Trophoblast cell (in vitro differentiated cells and primary cell): ENCODE data around the gene CPEB3.

Experiments
- DNase-seq, 2 donors: peaks; one replicate each; pipeline ENCODE4 v3.0.0-alpha.2; 2016
- H2AFZ ChIP-seq: 2 replicates; pipeline ENCODE4 v1.6.1; 2013; ENCODE audit warnings: low read length, moderate library complexity, mild to moderate bottlenecking; ENCODE audit not compliant: insufficient read depth, poor library complexity
- H2AK5ac ChIP-seq: 2 replicates; pipeline ENCODE4 v1.6.1; 2013; ENCODE audit warnings: mild to moderate bottlenecking, low read length
- H2BK120ac ChIP-seq: 2 replicates; pipeline ENCODE4 v1.6.1; 2013; ENCODE audit warnings: low read length, mild to moderate bottlenecking, moderate library complexity; ENCODE audit not compliant: insufficient read depth, poor library complexity
- H2BK12ac ChIP-seq: 2 replicates; pipeline ENCODE4 v1.6.1; 2013; ENCODE audit warnings: mild to moderate bottlenecking, low read length, moderate library complexity
- H2BK5ac ChIP-seq: 2 replicates; pipeline ENCODE4 v1.6.1; 2013; ENCODE audit warnings: low read length, low read depth, moderate library complexity, mild to moderate bottlenecking; ENCODE audit not compliant: poor library complexity
- H3K14ac ChIP-seq: 2 replicates; pipeline ENCODE4 v1.6.1; 2013; ENCODE audit warnings: mild to moderate bottlenecking, low read length
- H3K18ac ChIP-seq: 2 replicates; pipeline ENCODE4 v1.6.1; 2013; ENCODE audit warnings: mild to moderate bottlenecking, low read length
- H3K23ac ChIP-seq: 2 replicates; pipeline ENCODE4 v1.6.1; 2013; ENCODE audit warnings: low read length
- H3K27ac ChIP-seq: 2 replicates; pipeline ENCODE4 v1.5.1; 2013; ENCODE audit warnings: low read depth, mild to moderate bottlenecking, inconsistent platforms, low read length, moderate library complexity
- H3K27me3 ChIP-seq: 2 replicates; pipeline ENCODE4 v1.6.1; 2013; ENCODE audit warnings: inconsistent platforms, mild to moderate bottlenecking, low read length, moderate library complexity; ENCODE audit not compliant: insufficient read depth
- H3K36me3 ChIP-seq, 2 experiments: 1 replicate in 1 of 2; 2 replicates in 1 of 2; pipeline ENCODE4 v1.6.1; 2013; ENCODE audit warnings: low read length in 2 of 2, mild to moderate bottlenecking in 2 of 2, moderate library complexity in 1 of 2; ENCODE audit not compliant: insufficient read depth in 2 of 2, control insufficient read depth in 1 of 2
- H3K4ac ChIP-seq: 2 replicates; pipeline ENCODE4 v1.6.1; 2013; ENCODE audit warnings: low read depth, mild to moderate bottlenecking, low read length, moderate library complexity
- H3K4me1 ChIP-seq, 2 experiments: 1 replicate in 1 of 2; 2 replicates in 1 of 2; pipeline ENCODE4 v1.6.1; 2013; ENCODE audit warnings: low read length in 2 of 2, mild to moderate bottlenecking in 2 of 2, moderate library complexity in 1 of 2; ENCODE audit not compliant: insufficient read depth in 2 of 2, control insufficient read depth in 1 of 2
- H3K4me2 ChIP-seq: 2 replicates; pipeline ENCODE4 v1.6.1; 2013; ENCODE audit warnings: inconsistent platforms, mild to moderate bottlenecking, low read length, moderate library complexity
- H3K4me3 ChIP-seq: 2 replicates; pipeline ENCODE4 v1.5.1; 2013; ENCODE audit warnings: mild to moderate bottlenecking, low read depth, low read length, inconsistent platforms
- H3K79me1 ChIP-seq: one replicate; pipeline ENCODE4 v1.6.1; 2013; ENCODE audit warnings: low read length
- H3K79me2 ChIP-seq: 2 replicates; pipeline ENCODE4 v1.6.1; 2013; ENCODE audit warnings: low read length, mild to moderate bottlenecking; ENCODE audit not compliant: control insufficient read depth, insufficient read depth, poor library complexity
- H3K9ac ChIP-seq: 2 replicates; pipeline ENCODE4 v1.6.1; 2013; ENCODE audit warnings: mild to moderate bottlenecking, low read length
- H3K9me3 ChIP-seq: 2 replicates; pipeline ENCODE4 v1.6.1; 2013; ENCODE audit warnings: low read depth, mild to moderate bottlenecking, control low read depth, inconsistent platforms, low read length; ENCODE audit not compliant: insufficient read depth
- H4K12ac ChIP-seq: 2 replicates; pipeline ENCODE4 v1.6.1; 2013; ENCODE audit warnings: low read depth, mild to moderate bottlenecking, low read length, moderate library complexity
- H4K8ac ChIP-seq: 2 replicates; pipeline ENCODE4 v1.6.1; 2013; ENCODE audit warnings: low read depth, mild to moderate bottlenecking, low read length, moderate library complexity
- H4K91ac ChIP-seq: one replicate; pipeline ENCODE4 v1.6.1; 2013; ENCODE audit warnings: low read depth, mild to moderate bottlenecking, low read length, moderate library complexity
- WGBS: extraction: QIAGEN DNeasy Blood & Tissue Kit; methylation state at CpG from one replicate; pipeline ENCODE4 v1.1.7; 2013; ENCODE audit warnings: missing lambda C conversion rate; ENCODE audit not compliant: insufficient read length, insufficient coverage; ENCODE audit errors: extremely low coverage; 5-methylcytosine and 5-hydroxymethylcytosine counted together

Gene CPEB3

DNA sequence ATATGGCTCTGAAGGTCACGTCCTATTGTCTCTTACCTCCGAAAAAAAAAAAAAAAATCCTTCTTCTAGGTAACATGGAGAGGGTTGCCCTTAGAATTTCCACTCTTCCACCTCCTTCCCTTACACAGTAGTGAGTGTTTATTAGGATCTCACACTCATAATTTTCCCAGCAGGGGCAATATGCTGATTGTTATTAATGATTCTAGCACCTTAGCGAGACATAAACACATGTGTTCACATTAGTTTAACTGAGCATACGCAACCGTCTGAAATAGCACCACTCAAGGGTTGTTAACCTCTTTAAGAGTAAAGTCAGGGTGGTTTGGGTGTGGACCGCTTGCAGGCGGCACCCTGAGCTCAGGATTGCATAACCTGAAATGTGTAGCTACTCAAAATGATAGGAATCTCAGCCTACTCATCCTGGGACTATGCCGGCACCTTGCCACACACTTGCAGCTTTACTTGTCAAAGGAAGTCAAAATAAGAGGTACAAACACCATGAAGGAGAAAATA, 52.2 kb downstream of the CPEB3 start:
- Histone ChIP-seq H3K9ac (no peak overlapping the region), H2BK5ac (no peak overlapping the region), H3K23ac (no peak overlapping the region), H3K4me1 (peaks cover 5 to 7% of the 10 kb centered on the region in 2 experiments), H4K91ac (no peak overlapping the region), H3K27me3 (peaks cover 7% of the 10 kb centered on the region), H3K27ac (no peak overlapping the region), H2AK5ac (no peak overlapping the region), H3K36me3 (no peaks in the 10 kb centered on the region), H3K9me3 (no peaks in the 10 kb centered on the region), H3K4me2 (no peak overlapping the region), H3K18ac (no peak overlapping the region), H3K79me1 (peaks cover 6% of the 10 kb centered on the region), H4K12ac (no peak overlapping the region), H3K14ac (no peak overlapping the region), H3K4me3 (no peak overlapping the region), H2BK12ac (no peak overlapping the region), H3K79me2 (peaks cover 1% of the 10 kb centered on the region), H2BK120ac (no peak overlapping the region), H4K8ac (no peak overlapping the region), H3K4ac (no peak overlapping the region), H2AFZ (no peak overlapping the region)
- DNase-seq: peak; percentile 87 to 94
- no CpG with 5 or more reads among the region's 8 CpGs for WGBS

DNA sequence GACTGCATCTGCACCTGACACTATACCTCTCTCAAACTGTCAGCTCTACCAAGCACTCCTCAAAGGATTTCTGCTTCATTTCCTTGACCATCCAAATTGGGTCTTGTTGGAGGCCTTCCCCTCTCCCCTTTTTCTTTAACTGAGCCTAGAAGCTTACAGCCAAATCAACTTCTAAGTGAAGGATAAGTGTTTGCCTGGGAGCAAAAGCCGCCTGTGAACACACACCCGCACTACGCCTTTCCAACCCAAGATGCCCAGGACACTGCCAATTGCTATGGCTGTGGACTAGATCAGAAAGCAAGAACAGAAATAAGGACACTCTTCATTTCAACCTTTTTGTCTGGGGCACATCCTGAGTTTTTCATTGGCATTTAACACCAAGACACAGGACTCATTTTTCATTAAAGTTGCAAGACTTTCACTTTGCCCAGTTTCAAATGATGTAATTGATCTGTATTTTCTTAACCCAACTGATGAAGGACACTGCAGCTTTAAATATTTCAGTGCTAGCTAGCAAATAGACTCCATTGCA, 52.8 kb downstream of the CPEB3 start:
- DNase-seq: no peak
- no peak overlapping the region for H2BK12ac ChIP-seq
- peaks cover 6% of the 10 kb centered on the region for H3K79me1 ChIP-seq
- no peak overlapping the region for H3K9ac ChIP-seq
- H2BK120ac ChIP-seq: no peak overlapping the region
- no peak overlapping the region for H2AFZ ChIP-seq
- no peak overlapping the region for H3K23ac ChIP-seq
- peaks cover 7% of the 10 kb centered on the region for H3K27me3 ChIP-seq
- no peak overlapping the region for H3K18ac ChIP-seq
- H3K9me3 ChIP-seq: no peaks in the 10 kb centered on the region
- no peak overlapping the region for H4K12ac ChIP-seq
- H3K27ac ChIP-seq: no peak overlapping the region
- H3K4me2 ChIP-seq: no peak overlapping the region
- H3K4ac ChIP-seq: no peak overlapping the region
- H3K79me2 ChIP-seq: peaks cover 1% of the 10 kb centered on the region
- no peak overlapping the region for H4K8ac ChIP-seq
- no CpG with 5 or more reads among the region's 3 CpGs for WGBS
- no peak overlapping the region for H3K4me3 ChIP-seq
- H3K4me1 ChIP-seq: peaks cover 5 to 7% of the 10 kb centered on the region in 2 experiments
- no peak overlapping the region for H2AK5ac ChIP-seq
- no peaks in the 10 kb centered on the region for H3K36me3 ChIP-seq
- H2BK5ac ChIP-seq: no peak overlapping the region
- H4K91ac ChIP-seq: no peak overlapping the region
- no peak overlapping the region for H3K14ac ChIP-seq

DNA sequence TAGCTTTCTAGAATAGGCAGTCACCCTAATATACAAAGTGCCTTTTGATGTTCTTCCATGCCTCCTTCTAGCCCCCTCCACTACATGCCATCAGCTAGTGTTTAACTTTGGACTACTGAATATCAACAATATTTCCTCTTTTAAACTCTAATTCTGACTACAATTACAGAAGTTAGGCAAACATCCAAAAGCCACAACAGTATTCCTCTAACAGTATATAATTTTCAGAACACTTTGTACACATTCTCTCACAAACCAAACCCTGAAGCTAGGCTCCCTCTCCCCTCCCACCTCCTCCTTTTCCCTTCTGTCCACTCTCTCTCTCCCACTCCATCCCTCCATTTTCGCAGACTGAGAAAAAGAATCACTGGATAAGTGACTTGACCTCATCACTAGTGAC, 59.7 kb downstream of the CPEB3 start:
- no peak overlapping the region for H4K8ac ChIP-seq
- no peaks in the 10 kb centered on the region for H3K9me3 ChIP-seq
- H3K79me2 ChIP-seq: no peaks in the 10 kb centered on the region
- no CpG with 5 or more reads among the region's 1 CpG for WGBS
- H3K4me2 ChIP-seq: no peak overlapping the region
- no peak overlapping the region for H3K9ac ChIP-seq
- H3K14ac ChIP-seq: no peak overlapping the region
- H2BK5ac ChIP-seq: no peak overlapping the region
- H2BK120ac ChIP-seq: no peak overlapping the region
- no peaks in the 10 kb centered on the region for H3K4me1 ChIP-seq
- H2AK5ac ChIP-seq: no peak overlapping the region
- no peak for DNase-seq
- H4K91ac ChIP-seq: no peak overlapping the region
- H3K36me3 ChIP-seq: peaks cover 0 to 1% of the 10 kb centered on the region in 2 experiments
- no peak overlapping the region for H3K4ac ChIP-seq
- no peak overlapping the region for H3K4me3 ChIP-seq
- H3K23ac ChIP-seq: no peak overlapping the region
- no peaks in the 10 kb centered on the region for H3K79me1 ChIP-seq
- H3K18ac ChIP-seq: no peak overlapping the region
- H2BK12ac ChIP-seq: no peak overlapping the region
- no peaks in the 10 kb centered on the region for H3K27me3 ChIP-seq
- no peak overlapping the region for H3K27ac ChIP-seq
- no peak overlapping the region for H4K12ac ChIP-seq
- H2AFZ ChIP-seq: no peak overlapping the region

DNA sequence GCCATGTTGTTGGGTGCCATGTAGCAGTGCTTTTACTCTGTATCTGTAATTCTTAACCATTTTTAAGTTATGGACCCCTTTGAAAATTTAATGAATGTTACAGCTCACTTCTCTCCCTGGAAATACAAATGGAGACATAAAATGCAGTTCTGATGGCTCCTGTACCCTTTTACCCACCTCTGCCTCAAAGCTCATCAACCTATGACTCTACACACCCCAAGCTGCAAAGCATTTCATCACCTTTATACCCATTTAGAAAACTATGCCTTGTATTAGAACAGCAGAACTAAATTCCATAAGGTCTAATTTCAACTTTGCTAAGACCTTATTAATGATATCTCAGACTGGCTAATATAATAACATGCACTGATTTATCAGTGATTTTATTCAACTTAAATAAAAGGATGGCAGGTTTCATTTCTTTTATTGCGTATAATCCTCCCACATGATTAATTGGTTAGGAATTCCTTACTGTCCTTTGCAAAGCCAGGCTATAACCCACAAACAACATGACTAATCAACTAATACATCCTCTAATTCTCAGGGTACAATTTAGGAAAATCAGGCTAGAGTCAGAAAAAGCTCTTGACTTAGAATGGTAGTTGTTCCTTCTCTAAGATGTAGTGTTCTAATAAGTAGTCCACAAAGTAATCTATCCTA, 68.1 kb downstream of the CPEB3 start:
- Histone ChIP-seq H3K4ac (no peak overlapping the region), H4K91ac (no peak overlapping the region), H3K79me1 (no peaks in the 10 kb centered on the region), H3K4me2 (no peak overlapping the region), H3K9ac (no peak overlapping the region), H2AK5ac (no peak overlapping the region), H3K18ac (no peak overlapping the region), H3K27me3 (no peaks in the 10 kb centered on the region), H3K9me3 (no peaks in the 10 kb centered on the region), H2BK12ac (no peak overlapping the region), H2BK5ac (no peak overlapping the region), H4K8ac (no peak overlapping the region), H3K23ac (no peak overlapping the region), H3K79me2 (no peaks in the 10 kb centered on the region), H2AFZ (no peak overlapping the region), H3K14ac (no peak overlapping the region), H3K36me3 (peaks cover 0 to 1% of the 10 kb centered on the region in 2 experiments), H3K4me1 (no peaks in the 10 kb centered on the region), H4K12ac (no peak overlapping the region), H3K4me3 (no peak overlapping the region), H3K27ac (no peak overlapping the region), H2BK120ac (no peak overlapping the region)
- WGBS: no CpG with 5 or more reads among the region's 1 CpG
- no peak for DNase-seq
